IPS-11a (cell line): ENCODE measurements around the gene BTBD18.
"Not testable (repeated sequence)": the region's sequence is repeated elsewhere in the genome, so short reads cannot be mapped to it uniquely, and the experiment has no call there.

Source experiments
- H3K4me3 ChIP-seq: one replicate; pipeline ENCODE4 v1.5.1; 2013; ENCODE audit warnings: low read depth, low read length, control low read depth

Gene BTBD18

GRCh38 chr11:57741132-57742086 lies 10.2 kb downstream of the BTBD18 start, which contains the start of gene SELENOH:
TSS of gene SELENOH (plus strand) at chr11:57741491. CDS start at chr11:57741596, 105 bp downstream.
- H3K4me3 ChIP-seq = peak within 1 kb of the TSS; percentile 97

GRCh38 chr11:57735619-57736298 lies 15.9 kb downstream of the BTBD18 start:
- no peak overlapping the region for H3K4me3 ChIP-seq

- no peak overlapping the region for H3K4me3 ChIP-seq
Observed at GRCh38 chr11:57732661-57733060, 19.0 kb downstream of the BTBD18 start.

- H3K4me3 ChIP-seq = no peak overlapping the region
Observed at GRCh38 chr11:57729479-57729878, 22.1 kb downstream of the BTBD18 start.

GRCh38 chr11:57728829-57729228 lies 22.8 kb downstream of the BTBD18 start:
- no peak overlapping the region for H3K4me3 ChIP-seq

- H3K4me3 ChIP-seq = no peak overlapping the region
Observed at GRCh38 chr11:57727185-57727584, 24.4 kb downstream of the BTBD18 start.

- H3K4me3 ChIP-seq = not testable (repeated sequence)
Observed at GRCh38 chr11:57716726-57717125, 34.9 kb downstream of the BTBD18 start.

- H3K4me3 ChIP-seq = peak overlapping the region; percentile 100
Observed at GRCh38 chr11:57713835-57714234, 37.8 kb downstream of the BTBD18 start.

- H3K4me3 ChIP-seq = peak within 1 kb of the TSS; percentile 100
Observed at GRCh38 chr11:57712256-57713150, 39.1 kb downstream of the BTBD18 start, which contains the start of gene TMX2. TSS of gene TMX2 (plus strand) at chr11:57712593. CDS start at chr11:57712619, 26 bp downstream.

- peak within 1 kb of the TSS; percentile 100 for H3K4me3 ChIP-seq
Observed at GRCh38 chr11:57711414-57712255, 40.0 kb downstream of the BTBD18 start, which contains the start of gene MED19. TSS of gene MED19 (minus strand) at chr11:57712215. CDS start at chr11:57712179, 36 bp downstream.

- no peak overlapping the region for H3K4me3 ChIP-seq
Observed at GRCh38 chr11:57709802-57710367, 41.7 kb downstream of the BTBD18 start.

- not testable (repeated sequence) for H3K4me3 ChIP-seq
Observed at GRCh38 chr11:57705432-57705831, 46.2 kb downstream of the BTBD18 start.

- H3K4me3 ChIP-seq = no peak overlapping the region
Observed at GRCh38 chr11:57704932-57705331, 46.7 kb downstream of the BTBD18 start.

- H3K4me3 ChIP-seq = no peak overlapping the region
Observed at GRCh38 chr11:57703341-57703740, 48.3 kb downstream of the BTBD18 start.

- H3K4me3 ChIP-seq = no peak overlapping the region
Observed at GRCh38 chr11:57700425-57700824, 51.2 kb downstream of the BTBD18 start.

- no peak overlapping the region for H3K4me3 ChIP-seq
Observed at GRCh38 chr11:57699813-57700212, 51.8 kb downstream of the BTBD18 start.

GRCh38 chr11:57698843-57699365 lies 52.7 kb downstream of the BTBD18 start:
- no peak overlapping the region for H3K4me3 ChIP-seq
